Measurements from ENCODE around the gene PCGF1.

GRCh38 chr2:74474481-74474880 is 33.0 kb downstream of the PCGF1 start:
- TF ChIP-seq, protein P1, sequence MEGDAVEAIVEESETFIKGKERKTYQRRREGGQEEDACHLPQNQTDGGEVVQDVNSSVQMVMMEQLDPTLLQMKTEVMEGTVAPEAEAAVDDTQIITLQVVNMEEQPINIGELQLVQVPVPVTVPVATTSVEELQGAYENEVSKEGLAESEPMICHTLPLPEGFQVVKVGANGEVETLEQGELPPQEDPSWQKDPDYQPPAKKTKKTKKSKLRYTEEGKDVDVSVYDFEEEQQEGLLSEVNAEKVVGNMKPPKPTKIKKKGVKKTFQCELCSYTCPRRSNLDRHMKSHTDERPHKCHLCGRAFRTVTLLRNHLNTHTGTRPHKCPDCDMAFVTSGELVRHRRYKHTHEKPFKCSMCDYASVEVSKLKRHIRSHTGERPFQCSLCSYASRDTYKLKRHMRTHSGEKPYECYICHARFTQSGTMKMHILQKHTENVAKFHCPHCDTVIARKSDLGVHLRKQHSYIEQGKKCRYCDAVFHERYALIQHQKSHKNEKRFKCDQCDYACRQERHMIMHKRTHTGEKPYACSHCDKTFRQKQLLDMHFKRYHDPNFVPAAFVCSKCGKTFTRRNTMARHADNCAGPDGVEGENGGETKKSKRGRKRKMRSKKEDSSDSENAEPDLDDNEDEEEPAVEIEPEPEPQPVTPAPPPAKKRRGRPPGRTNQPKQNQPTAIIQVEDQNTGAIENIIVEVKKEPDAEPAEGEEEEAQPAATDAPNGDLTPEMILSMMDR (IDR thresholded peaks at IDR 0.05) = no peak
- TF ChIP-seq POLR2AphosphoS5 (IDR thresholded peaks at IDR 0.05) (no peak), POLR2A (IDR thresholded peaks at IDR 0.05) (no peak)
